ENCODE measurements around the gene NT5C2.
"Not testable (repeated sequence)": the region's sequence is repeated elsewhere in the genome, so short reads cannot be mapped to it uniquely, and the experiment has no call there.

Gene NT5C2

GRCh38 chr10:103072891-103073290 lies 120.2 kb downstream of the NT5C2 start:
- TF ChIP-seq, protein P1, sequence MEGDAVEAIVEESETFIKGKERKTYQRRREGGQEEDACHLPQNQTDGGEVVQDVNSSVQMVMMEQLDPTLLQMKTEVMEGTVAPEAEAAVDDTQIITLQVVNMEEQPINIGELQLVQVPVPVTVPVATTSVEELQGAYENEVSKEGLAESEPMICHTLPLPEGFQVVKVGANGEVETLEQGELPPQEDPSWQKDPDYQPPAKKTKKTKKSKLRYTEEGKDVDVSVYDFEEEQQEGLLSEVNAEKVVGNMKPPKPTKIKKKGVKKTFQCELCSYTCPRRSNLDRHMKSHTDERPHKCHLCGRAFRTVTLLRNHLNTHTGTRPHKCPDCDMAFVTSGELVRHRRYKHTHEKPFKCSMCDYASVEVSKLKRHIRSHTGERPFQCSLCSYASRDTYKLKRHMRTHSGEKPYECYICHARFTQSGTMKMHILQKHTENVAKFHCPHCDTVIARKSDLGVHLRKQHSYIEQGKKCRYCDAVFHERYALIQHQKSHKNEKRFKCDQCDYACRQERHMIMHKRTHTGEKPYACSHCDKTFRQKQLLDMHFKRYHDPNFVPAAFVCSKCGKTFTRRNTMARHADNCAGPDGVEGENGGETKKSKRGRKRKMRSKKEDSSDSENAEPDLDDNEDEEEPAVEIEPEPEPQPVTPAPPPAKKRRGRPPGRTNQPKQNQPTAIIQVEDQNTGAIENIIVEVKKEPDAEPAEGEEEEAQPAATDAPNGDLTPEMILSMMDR (IDR thresholded peaks at IDR 0.05; ENCODE audit: low read depth, low read length), result no peak
- no peak overlapping the region for H3K4me3 ChIP-seq (ENCODE audit: low read depth, low read length)

DNA sequence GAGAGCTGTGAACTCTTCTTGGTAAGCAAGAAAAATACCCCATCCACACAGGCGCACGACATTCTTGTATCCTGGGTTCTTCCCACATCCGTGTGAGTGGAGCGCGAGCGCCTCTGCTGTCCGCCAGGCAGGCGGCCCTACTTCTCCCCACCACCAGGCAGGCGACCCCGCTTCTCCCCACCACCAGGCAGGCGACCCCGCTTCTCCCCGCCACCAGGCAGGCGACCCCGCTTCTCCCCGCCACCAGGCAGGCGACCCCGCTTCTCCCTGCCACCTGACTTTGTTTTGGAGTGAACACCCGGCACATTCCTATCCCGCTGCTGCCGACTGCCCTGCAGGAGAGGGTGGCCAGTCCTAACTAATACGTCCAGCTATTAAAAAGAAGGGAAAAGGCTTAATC lies 120.8 kb downstream of the NT5C2 start:
- TF ChIP-seq, protein P1 (IDR thresholded peaks at IDR 0.05; ENCODE audit: low read depth, low read length), result no peak
- H3K4me3 ChIP-seq (ENCODE audit: low read depth, low read length), result no peak overlapping the region

- TF ChIP-seq, protein P1 (IDR thresholded peaks at IDR 0.05; ENCODE audit: low read depth, low read length), result peak; percentile 57
- no peak overlapping the region for H3K4me3 ChIP-seq (ENCODE audit: low read depth, low read length)
Observed at GRCh38 chr10:103069453-103070331, 123.4 kb downstream of the NT5C2 start.

DNA sequence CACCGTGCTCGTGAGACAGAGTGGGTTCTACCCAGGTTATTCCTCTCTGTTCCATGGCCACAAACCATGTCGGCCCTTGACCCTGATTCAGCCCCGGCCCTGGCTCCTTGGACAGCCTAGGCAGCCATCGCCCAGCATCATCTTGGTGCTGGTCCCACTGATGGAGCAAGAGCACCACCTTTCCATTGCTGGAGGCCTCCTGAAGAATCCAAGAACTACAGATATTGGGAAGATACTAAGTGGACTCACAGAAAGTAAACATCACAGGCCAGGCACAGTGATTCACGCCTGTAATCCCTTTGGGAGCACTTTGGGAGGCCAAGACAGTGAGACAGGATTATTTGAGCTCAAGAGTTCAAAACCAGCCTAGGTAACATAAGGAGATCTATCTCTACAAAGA lies 125.1 kb downstream of the NT5C2 start:
- TF ChIP-seq, protein P1 (IDR thresholded peaks at IDR 0.05; ENCODE audit: low read depth, low read length), result no peak
- no peak overlapping the region for H3K4me3 ChIP-seq (ENCODE audit: low read depth, low read length)

DNA sequence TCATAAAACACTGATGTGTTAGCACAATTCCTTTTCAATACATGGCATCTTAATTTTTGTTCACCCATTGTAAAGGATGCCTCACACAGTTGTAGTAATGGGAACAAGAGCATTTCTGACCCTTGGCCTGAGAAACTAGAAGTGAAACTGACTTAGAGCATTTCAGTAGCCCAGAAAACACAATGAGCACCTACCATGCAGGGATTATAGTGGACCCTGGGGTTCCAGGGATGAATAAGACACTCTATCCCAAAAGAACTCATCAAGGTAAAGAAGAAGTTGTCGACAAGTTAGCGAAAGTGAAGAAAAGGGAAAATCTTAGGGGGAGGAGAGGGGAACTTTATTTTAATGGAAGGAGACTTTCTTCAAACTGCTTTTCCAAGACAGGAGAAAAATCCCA lies 125.6 kb downstream of the NT5C2 start:
- no peak overlapping the region for H3K4me3 ChIP-seq (ENCODE audit: low read depth, low read length)

GRCh38 chr10:103067099-103067477 lies 126.0 kb downstream of the NT5C2 start:
- H3K4me3 ChIP-seq (ENCODE audit: low read depth, low read length), result not testable (repeated sequence)

More for the DNA sequence above, 125.6 kb downstream of the NT5C2 start:
- TF ChIP-seq, protein P1 (IDR thresholded peaks at IDR 0.05; ENCODE audit: low read depth, low read length), result no peak

DNA sequence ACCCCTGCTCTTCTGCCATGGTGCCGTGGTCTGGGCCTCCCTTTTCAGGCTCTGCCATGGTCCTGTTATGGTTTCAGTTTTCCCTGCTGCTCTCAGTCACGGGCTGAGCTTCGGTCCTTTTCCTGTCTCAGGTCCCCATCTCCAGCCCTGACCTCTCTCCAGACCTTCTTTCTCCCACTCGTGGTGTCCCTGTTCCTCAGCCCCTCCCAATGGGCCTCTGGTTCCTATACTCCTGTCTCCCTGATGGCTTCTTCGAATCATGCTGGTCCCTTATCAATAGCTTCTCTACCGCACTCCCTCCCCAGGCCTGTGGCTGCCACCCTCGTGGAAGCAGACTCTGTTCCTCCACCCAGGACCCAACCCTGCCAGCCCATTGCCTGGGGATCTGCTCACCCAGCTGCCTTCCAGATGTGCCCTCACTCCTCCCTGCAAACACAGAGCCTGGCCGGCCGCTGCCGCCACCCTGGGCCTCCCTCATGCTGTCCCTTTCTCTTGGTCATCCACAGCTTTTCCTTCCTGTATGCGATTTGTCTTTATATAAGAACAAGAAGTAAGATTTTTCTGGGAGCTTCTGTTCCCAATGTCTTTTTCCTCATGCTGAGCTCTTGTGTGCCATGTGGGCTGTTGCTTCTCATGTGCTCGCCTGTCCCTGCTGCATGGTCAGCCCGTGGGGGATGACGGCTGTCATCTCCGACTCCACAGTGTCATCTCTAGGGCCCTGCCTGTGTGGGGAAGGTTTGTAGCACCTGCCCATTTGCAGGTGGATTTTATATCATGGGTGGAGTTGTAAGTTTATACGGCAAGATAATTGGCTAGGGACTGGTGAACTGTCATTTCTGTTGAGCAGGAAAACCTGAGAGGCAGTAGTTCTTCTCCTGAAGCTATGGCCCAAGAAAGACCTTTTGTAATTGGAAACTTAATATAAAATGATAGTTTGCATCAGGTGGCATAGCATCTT lies 126.7 kb downstream of the NT5C2 start:
- H3K4me3 ChIP-seq (ENCODE audit: low read depth, low read length), result no peak overlapping the region
- TF ChIP-seq, protein P1 (IDR thresholded peaks at IDR 0.05; ENCODE audit: low read depth, low read length), result no peak

Data from WI38 (cell line).